Embryonic facial prominence (tissue), 1 donor: ENCODE measurements around the gene TMEM200A.

Experiments used
- DNase-seq: peaks from one replicate; pipeline ENCODE4 v3.0.0-alpha.2; 2016; ENCODE audit errors: extremely low spot score

Gene TMEM200A

GRCh38 chr6:130489514-130489913 lies 123.7 kb downstream of the TMEM200A start:
- DNase-seq: no peak
